ENCODE data around the gene TRIL.

- TF ChIP-seq CTCF (conservative IDR thresholded peaks at IDR 0.05; ENCODE audit: low read depth, low read length) (no peak), CHD1 (IDR thresholded peaks at IDR 0.05; ENCODE audit: low read depth, low read length) (no peak), ELK1 (IDR thresholded peaks at IDR 0.05; ENCODE audit: borderline replicate concordance, low read depth, low read length) (no peak), MXI1 (IDR thresholded peaks at IDR 0.05; ENCODE audit: borderline replicate concordance, low read depth, low read length) (no peak), POLR2A (IDR thresholded peaks at IDR 0.05; ENCODE audit: low read depth, low read length) (no peak), CEBPB (IDR thresholded peaks at IDR 0.05; ENCODE audit: low read depth, low read length) (no peak), NFE2L2 (IDR thresholded peaks at IDR 0.05; ENCODE audit: low read depth, low read length) (no peak)
Measured at GRCh38 chr7:28973591-28973990, 15.5 kb upstream of the TRIL start.
